Measurements from ENCODE around the gene STAG2.

DNA sequence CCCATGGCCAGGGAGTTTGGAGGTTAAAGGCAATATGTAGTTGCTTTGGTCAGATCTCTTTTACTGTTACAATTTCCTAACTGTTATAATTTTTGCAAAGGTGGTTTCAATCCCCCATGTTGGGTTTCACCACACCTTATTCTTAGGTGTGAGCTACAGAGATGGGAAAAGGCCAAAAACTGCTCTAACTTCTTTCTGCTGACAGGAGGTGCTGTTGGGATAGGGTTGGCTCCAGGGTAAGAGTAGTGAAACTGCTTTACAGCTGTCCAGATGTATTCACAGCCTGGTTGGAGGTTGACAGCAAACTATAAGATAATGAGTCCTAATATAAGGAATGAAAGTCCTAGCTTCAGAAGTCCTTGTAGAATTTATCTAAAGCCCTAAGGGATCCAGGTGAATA, 189.7 kb downstream of the STAG2 start:
- TF ChIP-seq POLR2A (IDR thresholded peaks at IDR 0.05) (no peak), EP300 (IDR thresholded peaks at IDR 0.05) (no peak), POLR2AphosphoS5 (IDR thresholded peaks at IDR 0.05) (no peak)
- TF ChIP-seq, protein P1, sequence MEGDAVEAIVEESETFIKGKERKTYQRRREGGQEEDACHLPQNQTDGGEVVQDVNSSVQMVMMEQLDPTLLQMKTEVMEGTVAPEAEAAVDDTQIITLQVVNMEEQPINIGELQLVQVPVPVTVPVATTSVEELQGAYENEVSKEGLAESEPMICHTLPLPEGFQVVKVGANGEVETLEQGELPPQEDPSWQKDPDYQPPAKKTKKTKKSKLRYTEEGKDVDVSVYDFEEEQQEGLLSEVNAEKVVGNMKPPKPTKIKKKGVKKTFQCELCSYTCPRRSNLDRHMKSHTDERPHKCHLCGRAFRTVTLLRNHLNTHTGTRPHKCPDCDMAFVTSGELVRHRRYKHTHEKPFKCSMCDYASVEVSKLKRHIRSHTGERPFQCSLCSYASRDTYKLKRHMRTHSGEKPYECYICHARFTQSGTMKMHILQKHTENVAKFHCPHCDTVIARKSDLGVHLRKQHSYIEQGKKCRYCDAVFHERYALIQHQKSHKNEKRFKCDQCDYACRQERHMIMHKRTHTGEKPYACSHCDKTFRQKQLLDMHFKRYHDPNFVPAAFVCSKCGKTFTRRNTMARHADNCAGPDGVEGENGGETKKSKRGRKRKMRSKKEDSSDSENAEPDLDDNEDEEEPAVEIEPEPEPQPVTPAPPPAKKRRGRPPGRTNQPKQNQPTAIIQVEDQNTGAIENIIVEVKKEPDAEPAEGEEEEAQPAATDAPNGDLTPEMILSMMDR (IDR thresholded peaks at IDR 0.05) = no peak

Measured in stomach (tissue), 4 donors.